ENCODE results near the gene CSPG4.

DNA sequence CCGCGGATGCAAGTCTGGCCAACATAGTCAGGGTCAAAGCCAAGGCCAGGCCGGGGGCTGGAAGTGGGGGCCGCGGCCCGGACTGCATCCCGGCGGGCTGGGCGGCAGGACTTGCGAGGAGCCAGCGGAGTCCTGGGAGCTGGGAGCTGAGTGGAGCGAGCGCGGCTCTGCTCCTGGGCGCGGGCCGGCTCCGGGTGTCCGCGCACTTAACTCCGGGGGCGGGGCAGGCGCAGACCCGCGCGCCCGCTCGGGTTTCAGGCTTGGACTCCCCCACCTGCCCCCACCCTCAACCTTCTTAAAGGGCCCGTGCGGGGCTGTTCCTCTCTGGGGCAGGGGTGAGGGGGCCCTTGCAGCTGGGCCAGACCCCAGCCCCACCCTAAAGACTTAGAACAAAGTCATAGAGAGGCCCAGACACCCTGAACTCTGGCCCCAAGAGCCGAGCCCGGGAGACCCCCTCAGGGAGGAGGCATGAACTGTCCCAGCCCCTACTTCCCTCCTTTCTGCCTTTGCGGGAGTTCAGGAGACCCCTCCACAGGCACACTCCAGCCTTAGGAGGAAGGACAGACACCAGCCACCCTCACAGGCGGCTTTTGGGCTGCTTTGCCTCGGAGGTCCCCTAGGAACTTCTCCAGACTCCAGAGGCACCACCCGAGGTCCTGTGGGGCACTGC, at the start of gene CSPG4:
- TF ChIP-seq, protein P1, sequence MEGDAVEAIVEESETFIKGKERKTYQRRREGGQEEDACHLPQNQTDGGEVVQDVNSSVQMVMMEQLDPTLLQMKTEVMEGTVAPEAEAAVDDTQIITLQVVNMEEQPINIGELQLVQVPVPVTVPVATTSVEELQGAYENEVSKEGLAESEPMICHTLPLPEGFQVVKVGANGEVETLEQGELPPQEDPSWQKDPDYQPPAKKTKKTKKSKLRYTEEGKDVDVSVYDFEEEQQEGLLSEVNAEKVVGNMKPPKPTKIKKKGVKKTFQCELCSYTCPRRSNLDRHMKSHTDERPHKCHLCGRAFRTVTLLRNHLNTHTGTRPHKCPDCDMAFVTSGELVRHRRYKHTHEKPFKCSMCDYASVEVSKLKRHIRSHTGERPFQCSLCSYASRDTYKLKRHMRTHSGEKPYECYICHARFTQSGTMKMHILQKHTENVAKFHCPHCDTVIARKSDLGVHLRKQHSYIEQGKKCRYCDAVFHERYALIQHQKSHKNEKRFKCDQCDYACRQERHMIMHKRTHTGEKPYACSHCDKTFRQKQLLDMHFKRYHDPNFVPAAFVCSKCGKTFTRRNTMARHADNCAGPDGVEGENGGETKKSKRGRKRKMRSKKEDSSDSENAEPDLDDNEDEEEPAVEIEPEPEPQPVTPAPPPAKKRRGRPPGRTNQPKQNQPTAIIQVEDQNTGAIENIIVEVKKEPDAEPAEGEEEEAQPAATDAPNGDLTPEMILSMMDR (IDR thresholded peaks at IDR 0.05; ENCODE audit: insufficient read depth, low read length): no peak
- TF ChIP-seq GABPA (IDR thresholded peaks at IDR 0.05; ENCODE audit: low read depth) (no peak), POLR2AphosphoS5 (IDR thresholded peaks at IDR 0.05; ENCODE audit: low read depth) (no peak)
